Sciatic nerve (tissue), 2 donors: ENCODE data around the gene TMEM225B. TPM values are rescaled to one million over a fixed set of nuclear protein-coding genes. Genes with fewer than 3 reads are reported as not detected.
A peak's percentile ranks its signal among the peaks of the same experiment; 100 is the strongest.
"Not testable (repeated sequence)": the region's sequence is repeated elsewhere in the genome, so short reads cannot be mapped to it uniquely, and the experiment has no call there.

Experiments
- ATAC-seq: fragments of 200-7000 bp; cut with Tn5 transposase; one replicate; pipeline ENCODE4 v1.9.1; 2020; ENCODE audit warnings: mild to moderate bottlenecking, moderate library complexity
- DNase-seq: peaks from one replicate; pipeline ENCODE4 v3.0.0-alpha.2; 2020; ENCODE audit warnings: low spot score
- intact Hi-C: fragments of 100-400 bp; cut with DNase I; formaldehyde crosslinking; loops from one replicate; pipeline ENCODE4 v1.14.2; 2022
- total RNA-seq: library from RNA; stranded (reverse); fragmentation: NEBNext Ultra II Directional; extraction: Animal tissue kit (Norgen Biotek cat#: 25700); gene quantifications from one replicate; pipeline ENCODE4 v1.2.1, GENCODE V29; 2021
- donor health status: DM: no; HTN: no; CAD: no.
- donor health status: DM: no; HTN: no; CAD: no.

Gene TMEM225B
- total RNA-seq: 3.5 TPM

GRCh38 chr7:99597762-99598501, at the start of gene TMEM225B:
TMEM225B (plus strand) TSS chr7:99598267; CDS start chr7:99604389, 6,122 bp downstream.
- DNase-seq (no peak), ATAC-seq (no peak)
- intact Hi-C loops: no loop called here

- DNase-seq, ATAC-seq, intact Hi-C loops: not testable (repeated sequence)
Measured at GRCh38 chr7:99549545-99549944, 48.5 kb upstream of the TMEM225B start.

- ATAC-seq: peak; percentile 16
- intact Hi-C loops: no loop called here
Measured at GRCh38 chr7:99551334-99551733, 46.7 kb upstream of the TMEM225B start.

GRCh38 chr7:99551767-99552463, 46.2 kb upstream of the TMEM225B start, which contains the start of gene FAM200A:
FAM200A (minus strand) TSS chr7:99552114; CDS start chr7:99548407, 3,707 bp downstream.
- peak; percentile 100 for ATAC-seq
- intact Hi-C loops: no loop called here
- peak; percentile 93 for DNase-seq

More at GRCh38 chr7:99551334-99551733, 46.7 kb upstream of the TMEM225B start:
- DNase-seq: no peak

GRCh38 chr7:99553039-99553438, 45.0 kb upstream of the TMEM225B start:
- ATAC-seq (no peak), DNase-seq (no peak)
- intact Hi-C loops: no loop called here

- intact Hi-C loops: no loop called here
- ATAC-seq (no peak), DNase-seq (no peak)
Measured at GRCh38 chr7:99554939-99555338, 43.1 kb upstream of the TMEM225B start.

GRCh38 chr7:99557196-99557607, 40.9 kb upstream of the TMEM225B start:
- DNase-seq (no peak), ATAC-seq (no peak)
- intact Hi-C loops: no loop called here

- ATAC-seq: peak; percentile 75
- DNase-seq: no peak
- intact Hi-C loops: no loop called here
Measured at GRCh38 chr7:99557940-99558305, 40.1 kb upstream of the TMEM225B start.

GRCh38 chr7:99558306-99559174, 39.5 kb upstream of the TMEM225B start, which contains the start of gene ZNF655:
ZNF655 (plus strand) TSS chr7:99558642; CDS start chr7:99560560, 1,918 bp downstream.
- ATAC-seq (peak; percentile 99), DNase-seq (peak; percentile 94)
- intact Hi-C loops: no loop called here

- ATAC-seq (no peak), DNase-seq (no peak)
- intact Hi-C loops: no loop called here
Measured at GRCh38 chr7:99559175-99559915, 38.7 kb upstream of the TMEM225B start.

- no peak for DNase-seq
- intact Hi-C loops: no loop called here
- ATAC-seq: no peak
Measured at GRCh38 chr7:99560834-99561736, 37.0 kb upstream of the TMEM225B start.

- intact Hi-C loops: no loop called here
- ATAC-seq: no peak
- no peak for DNase-seq
Measured at GRCh38 chr7:99561737-99562051, 36.4 kb upstream of the TMEM225B start.

GRCh38 chr7:99562114-99562784, 35.8 kb upstream of the TMEM225B start:
- DNase-seq: no peak
- ATAC-seq: no peak
- intact Hi-C loops: no loop called here

- DNase-seq: no peak
- ATAC-seq: no peak
Measured at GRCh38 chr7:99562832-99563231, 35.2 kb upstream of the TMEM225B start.

GRCh38 chr7:99563650-99564049, 34.4 kb upstream of the TMEM225B start:
- intact Hi-C loops: no loop called here
- ATAC-seq (no peak), DNase-seq (no peak)

More at GRCh38 chr7:99562832-99563231, 35.2 kb upstream of the TMEM225B start:
- intact Hi-C loops: no loop called here

GRCh38 chr7:99568770-99569169, 29.3 kb upstream of the TMEM225B start:
- ATAC-seq, intact Hi-C loops: not testable (repeated sequence)

GRCh38 chr7:99571768-99572167, 26.3 kb upstream of the TMEM225B start:
- DNase-seq (no peak), ATAC-seq (no peak)
- intact Hi-C loops: no loop called here

More at GRCh38 chr7:99568770-99569169, 29.3 kb upstream of the TMEM225B start:
- DNase-seq: not testable (repeated sequence)
